SIG-M5 treated with dmso at 0.1 percent for 504 hours (cell line): ENCODE results near the gene SOX13.

ENCODE experiments used
- DNase-seq: peaks from one replicate; lab custom pipeline; 2025; ENCODE audit not compliant: unreplicated experiment; lab: John Stamatoyannopoulos, UW

SOX13 gene

DNA sequence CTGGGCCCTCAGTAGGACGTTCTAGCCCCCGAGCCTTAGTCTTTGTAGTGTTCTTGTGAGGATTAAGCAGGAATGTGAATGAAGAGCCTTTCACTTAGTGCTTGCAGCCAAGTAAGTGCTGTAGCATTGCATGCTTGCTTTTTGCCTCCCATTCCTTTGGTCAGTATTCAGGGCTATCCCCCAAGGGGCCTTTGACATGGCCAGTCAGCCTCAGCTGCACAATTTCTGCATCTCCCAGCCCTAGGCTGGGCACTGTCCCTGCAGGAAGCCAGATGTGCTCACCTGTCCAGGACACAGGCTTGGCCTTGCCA lies 30.5 kb downstream of the SOX13 start:
- no peak for DNase-seq

DNA sequence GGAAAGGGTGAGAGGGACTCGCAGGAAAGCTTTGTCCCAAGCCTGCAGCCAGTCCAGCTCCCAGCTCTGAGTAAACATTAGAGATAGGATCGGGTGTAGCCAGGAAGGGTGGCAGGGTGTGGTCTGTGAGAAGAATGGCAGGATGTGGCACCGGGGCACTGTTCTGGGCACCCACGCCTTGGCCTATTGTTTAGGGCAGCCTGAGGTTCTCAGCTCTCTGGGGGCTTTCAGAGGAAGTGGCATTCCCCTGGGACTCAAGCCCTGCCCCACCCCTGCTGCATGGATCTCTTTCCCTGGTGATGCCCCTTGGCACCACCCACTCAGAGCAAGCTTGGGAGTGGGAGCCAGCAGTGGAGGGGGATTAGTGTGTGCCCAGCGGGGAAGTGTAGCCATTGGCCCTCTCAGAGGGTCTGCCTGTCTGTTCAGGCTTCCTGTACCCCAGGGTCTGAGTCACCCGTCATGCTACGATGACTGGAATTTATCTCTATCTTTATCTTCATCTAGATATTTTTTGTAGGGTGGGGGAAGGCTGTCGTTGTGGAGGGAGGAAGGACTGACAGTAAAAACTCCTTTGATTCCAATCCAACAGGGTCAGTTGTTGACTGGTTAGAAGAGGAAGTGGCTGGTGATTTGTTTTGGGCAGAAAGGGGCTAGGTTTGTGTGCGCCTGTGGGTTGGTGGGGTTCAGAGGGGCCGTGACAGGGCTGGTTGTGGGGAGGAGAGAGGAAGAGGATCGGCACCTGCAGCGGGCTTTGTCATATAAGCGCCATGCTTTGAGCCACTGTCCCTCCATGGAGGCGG lies 31.6 kb downstream of the SOX13 start:
- DNase-seq = peak; percentile 44

DNA sequence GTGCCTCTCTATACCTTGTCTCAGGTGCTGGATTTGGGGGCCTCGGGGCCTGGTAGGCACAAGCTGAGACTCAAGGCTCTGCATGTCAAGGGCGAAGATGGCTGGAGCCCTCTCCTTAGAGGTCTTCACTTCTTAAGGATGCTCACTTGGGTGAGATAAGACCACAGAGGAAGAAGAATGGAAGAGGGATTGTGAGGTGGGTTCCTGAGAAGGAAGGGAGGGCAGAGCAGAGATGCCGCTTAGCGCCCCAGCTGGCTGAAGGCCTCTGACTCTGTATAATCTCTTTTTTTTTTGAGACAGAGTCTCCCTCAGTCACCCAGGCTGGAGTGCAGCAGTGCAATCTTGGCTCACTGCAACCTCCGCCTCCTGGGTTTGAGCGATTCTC lies 32.2 kb downstream of the SOX13 start:
- DNase-seq = no peak

- DNase-seq = no peak
Measured at GRCh38 chr1:204106825-204107224, 33.9 kb downstream of the SOX13 start.

DNA sequence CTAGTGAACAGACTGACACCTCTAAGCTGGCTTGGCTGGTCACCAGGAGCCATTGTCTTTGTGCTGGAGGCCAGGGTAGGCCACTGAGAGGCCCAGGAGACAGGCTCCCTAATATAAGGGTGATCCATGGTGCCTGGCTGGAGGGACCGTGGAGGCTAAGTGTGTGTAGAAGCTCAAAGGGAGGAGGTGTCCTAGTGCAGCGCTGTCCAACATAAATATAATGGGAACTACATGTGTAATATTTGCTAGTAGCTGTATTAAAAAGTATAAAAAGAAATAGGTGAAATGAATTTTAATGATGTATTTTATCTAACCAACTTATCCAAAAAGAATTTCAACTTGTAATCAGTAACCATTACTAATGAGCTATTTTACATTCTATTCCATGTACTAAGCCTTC lies 35.0 kb downstream of the SOX13 start:
- DNase-seq = no peak

DNA sequence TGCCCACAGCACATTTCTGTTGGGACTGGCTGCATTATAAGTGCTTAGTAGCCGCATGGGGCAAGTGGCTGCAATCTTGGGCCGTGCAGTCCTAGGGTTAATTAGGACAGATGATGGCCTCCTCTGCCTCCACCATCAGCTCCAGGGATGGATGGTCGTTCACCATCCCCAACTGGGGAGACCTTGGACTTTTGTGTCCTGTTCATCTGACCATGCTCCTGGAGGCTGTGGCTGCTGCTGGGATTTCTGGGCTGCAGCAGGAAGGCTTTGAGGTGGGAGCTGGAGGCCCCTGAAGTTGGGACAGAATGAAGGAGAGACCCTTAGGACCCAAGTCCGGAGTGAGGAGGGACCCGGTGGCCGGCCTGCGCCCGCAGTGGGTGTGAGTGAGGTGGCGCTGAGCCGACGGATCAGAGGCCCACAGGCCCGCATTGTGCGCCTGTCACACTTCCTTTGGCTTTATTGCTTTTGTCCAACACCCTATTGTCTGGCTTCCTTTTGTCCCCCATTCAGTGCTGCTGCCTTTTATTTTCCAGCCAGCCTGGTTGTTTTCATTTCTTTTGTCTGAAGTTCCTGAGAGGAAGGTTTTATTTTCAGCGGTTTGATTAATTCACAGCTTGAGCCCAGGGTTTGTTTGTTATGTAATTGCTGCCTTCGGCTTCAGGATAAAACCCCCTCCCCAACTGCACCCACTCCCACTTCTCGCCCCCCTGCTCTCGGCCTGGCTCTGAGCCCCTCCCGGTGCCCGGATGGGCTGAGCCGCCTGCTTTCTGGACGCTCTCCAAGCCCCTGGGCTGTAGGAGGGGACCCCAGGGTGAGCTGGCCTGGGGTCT lies 35.6 kb downstream of the SOX13 start:
- no peak for DNase-seq

GRCh38 chr1:204110894-204111633 lies 38.1 kb downstream of the SOX13 start:
- no peak for DNase-seq

- DNase-seq = no peak
Measured at GRCh38 chr1:204112876-204113730, 40.2 kb downstream of the SOX13 start.

DNA sequence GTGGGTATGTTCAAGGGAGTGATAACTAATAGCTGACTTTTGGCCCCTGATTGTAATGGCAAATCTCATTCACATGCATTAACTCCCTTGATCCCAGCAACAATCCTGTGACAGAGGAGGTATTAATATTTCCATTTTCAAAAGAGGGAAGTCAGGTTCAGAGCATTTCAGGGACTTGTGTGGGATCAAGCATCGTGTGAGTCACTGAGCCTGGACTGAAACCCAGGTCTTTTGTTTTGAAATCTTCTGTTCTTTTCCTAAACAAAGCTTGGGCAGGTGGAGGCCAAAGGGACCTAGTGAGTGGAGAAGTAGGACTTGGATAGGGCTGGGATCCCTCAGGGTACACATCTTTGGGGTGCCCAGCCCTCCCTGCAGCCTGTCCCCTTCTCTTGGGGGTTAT lies 41.0 kb downstream of the SOX13 start:
- DNase-seq = no peak

DNA sequence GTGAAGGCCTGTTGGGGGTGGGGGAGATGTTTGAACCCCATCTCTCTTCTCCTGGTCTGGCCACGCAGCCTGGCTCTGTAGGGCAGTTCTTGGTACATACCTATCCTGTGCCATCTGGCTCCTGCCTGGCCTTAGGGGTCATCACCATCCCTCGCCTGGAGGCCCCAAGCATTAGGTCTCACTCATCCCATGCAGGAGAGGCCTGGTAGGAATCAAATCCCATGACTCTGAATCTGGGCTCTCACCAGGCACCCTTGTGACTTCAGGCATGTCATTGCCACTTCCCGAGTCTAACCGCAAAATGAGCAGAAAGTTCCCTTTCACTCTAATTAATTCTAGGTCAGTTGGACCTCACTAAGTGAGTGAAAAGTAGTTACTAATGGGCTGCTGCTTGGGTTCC lies 41.7 kb downstream of the SOX13 start:
- DNase-seq = no peak

DNA sequence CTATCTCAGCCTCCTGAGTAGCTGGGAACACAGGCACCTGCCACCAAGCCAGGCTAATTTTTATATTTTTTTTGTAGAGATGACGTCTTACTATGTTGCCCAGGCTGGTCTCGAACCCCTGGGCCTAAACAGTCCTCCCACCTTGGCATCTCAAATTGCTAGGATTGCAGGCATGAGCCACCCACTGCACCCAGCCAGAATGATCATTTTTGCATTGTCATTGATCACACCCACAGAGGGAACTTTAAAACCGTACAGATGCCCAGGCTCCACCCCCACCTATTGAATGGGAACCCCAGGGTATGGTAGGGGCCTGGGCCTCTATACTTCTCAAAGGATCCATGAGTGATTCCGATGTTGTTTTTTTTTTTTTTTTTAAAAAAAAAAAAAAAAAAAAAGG lies 42.2 kb downstream of the SOX13 start:
- no peak for DNase-seq

- no peak for DNase-seq
Measured at GRCh38 chr1:204116539-204116938, 43.6 kb downstream of the SOX13 start.

- DNase-seq = no peak
Measured at GRCh38 chr1:204121840-204122555, 49.1 kb downstream of the SOX13 start.

DNA sequence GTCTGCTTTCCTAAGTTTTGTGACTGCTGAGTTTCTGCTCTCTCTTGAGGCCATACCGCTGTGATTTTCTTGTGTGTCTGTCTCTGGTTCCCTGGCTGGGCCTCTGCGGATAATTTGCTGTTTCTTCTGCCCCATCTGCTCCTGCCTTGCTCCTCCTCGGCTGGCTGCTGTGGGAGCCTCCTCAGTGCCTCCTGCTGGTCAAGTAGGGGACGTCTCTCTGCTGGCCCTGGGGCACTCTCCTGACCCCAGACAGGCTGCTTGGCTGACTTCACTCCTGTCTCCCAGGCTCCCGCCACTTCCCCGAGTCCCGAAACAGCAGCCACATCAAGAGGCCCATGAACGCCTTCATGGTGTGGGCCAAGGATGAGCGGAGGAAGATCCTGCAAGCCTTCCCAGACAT lies 50.5 kb downstream of the SOX13 start:
- DNase-seq = no peak

DNA sequence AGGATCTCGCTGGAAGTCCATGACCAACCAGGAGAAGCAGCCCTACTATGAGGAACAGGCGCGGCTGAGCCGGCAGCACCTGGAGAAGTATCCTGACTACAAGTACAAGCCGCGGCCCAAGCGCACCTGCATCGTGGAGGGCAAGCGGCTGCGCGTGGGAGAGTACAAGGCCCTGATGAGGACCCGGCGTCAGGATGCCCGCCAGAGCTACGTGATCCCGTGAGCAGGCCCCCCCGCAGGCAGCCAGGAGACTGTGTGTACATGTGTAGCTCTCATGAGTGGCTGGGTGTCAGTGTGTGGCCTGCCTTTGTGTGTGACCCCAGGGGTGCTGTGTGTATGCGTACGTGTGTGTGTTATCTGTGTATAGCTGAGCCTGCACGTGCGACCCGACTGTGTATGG lies 51.7 kb downstream of the SOX13 start:
- DNase-seq = no peak

DNA sequence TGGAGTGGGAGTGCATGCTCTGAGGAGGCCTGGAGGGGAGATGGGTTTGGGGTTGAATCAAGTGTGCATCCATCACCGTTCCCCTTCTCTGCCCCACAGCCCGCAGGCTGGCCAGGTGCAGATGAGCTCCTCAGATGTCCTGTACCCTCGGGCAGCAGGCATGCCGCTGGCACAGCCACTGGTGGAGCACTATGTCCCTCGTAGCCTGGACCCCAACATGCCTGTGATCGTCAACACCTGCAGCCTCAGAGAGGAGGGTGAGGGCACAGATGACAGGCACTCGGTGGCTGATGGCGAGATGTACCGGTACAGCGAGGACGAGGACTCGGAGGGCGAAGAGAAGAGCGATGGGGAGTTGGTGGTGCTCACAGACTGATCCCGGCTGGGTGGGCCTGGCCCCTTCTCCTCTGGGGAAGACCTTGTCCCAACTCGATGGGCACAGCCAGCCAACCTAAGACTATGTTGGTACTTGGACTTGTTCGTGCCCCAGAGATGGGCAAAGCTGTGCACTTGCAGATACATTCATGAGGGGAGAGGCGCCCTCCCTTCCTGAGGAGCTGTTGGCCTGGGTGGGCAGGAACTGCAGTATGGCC lies 52.9 kb downstream of the SOX13 start:
- no peak for DNase-seq

- no peak for DNase-seq
Measured at GRCh38 chr1:204126386-204126785, 53.5 kb downstream of the SOX13 start.

DNA sequence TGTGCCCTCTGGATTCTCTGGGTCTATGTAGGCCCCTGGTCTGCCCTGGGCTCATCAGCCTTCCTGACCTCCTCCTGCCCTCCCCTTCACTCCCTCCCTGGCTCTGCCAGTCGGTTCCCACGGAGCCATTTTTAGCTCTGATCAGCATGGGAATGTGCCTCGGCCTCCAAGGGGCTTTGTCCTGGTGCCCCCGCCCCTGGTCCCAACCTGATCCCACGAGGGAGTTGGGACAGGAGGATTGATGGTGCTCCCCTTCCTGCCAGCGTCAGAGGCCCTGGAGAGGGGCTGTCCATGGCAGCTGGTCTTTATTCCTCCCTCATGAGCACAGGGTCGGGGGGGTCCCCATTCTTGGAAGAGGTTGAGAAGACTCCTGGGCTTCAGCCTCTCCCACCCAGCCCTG lies 54.0 kb downstream of the SOX13 start:
- no peak for DNase-seq

- DNase-seq = peak; percentile 52
Measured at GRCh38 chr1:204127597-204128242, 54.8 kb downstream of the SOX13 start.
